ENCODE results near the gene OR12D2. TPM values are rescaled to one million over a fixed set of nuclear protein-coding genes. Genes with fewer than 3 reads are reported as not detected.
"Not testable (repeated sequence)": the region's sequence is repeated elsewhere in the genome, so short reads cannot be mapped to it uniquely, and the experiment has no call there.

OR12D2 gene
- total RNA-seq = not detected

GRCh38 chr6:29395331-29395730 lies at the start of gene OR12D2:
Gene OR12D2 (plus strand): TSS chr6:29395631. CDS start chr6:29396700, 1,069 bp downstream.
- H3K4me3 ChIP-seq (ENCODE audit: low read length) = no peak within 1 kb of the TSS
- H3K27me3 ChIP-seq (ENCODE audit: insufficient read depth, low read length) = peaks cover 5% of the 10 kb centered on the region
- H3K4me1 ChIP-seq (ENCODE audit: insufficient read depth, low read length) = no peaks in the 10 kb centered on the region
- H3K9me3 ChIP-seq (ENCODE audit: low read depth, low read length) = no peaks in the 10 kb centered on the region

GRCh38 chr6:29349348-29349747 lies 46.1 kb upstream of the OR12D2 start:
- H3K27me3 ChIP-seq (ENCODE audit: insufficient read depth, low read length); H3K4me1 ChIP-seq (ENCODE audit: insufficient read depth, low read length); H3K9me3 ChIP-seq (ENCODE audit: low read depth, low read length); H3K4me3 ChIP-seq (ENCODE audit: low read length): not testable (repeated sequence)

GRCh38 chr6:29354980-29355379 lies 40.5 kb upstream of the OR12D2 start:
- H3K4me1 ChIP-seq (ENCODE audit: insufficient read depth, low read length) = no peaks in the 10 kb centered on the region
- H3K9me3 ChIP-seq (ENCODE audit: low read depth, low read length) = no peaks in the 10 kb centered on the region
- H3K27me3 ChIP-seq (ENCODE audit: insufficient read depth, low read length) = peaks cover 30% of the 10 kb centered on the region
- no peak overlapping the region for H3K4me3 ChIP-seq (ENCODE audit: low read length)

GRCh38 chr6:29355603-29356002 lies 39.8 kb upstream of the OR12D2 start:
- no peaks in the 10 kb centered on the region for H3K9me3 ChIP-seq (ENCODE audit: low read depth, low read length)
- no peak overlapping the region for H3K4me3 ChIP-seq (ENCODE audit: low read length)
- no peaks in the 10 kb centered on the region for H3K4me1 ChIP-seq (ENCODE audit: insufficient read depth, low read length)
- peaks cover 30% of the 10 kb centered on the region for H3K27me3 ChIP-seq (ENCODE audit: insufficient read depth, low read length)

- Histone ChIP-seq H3K4me1 (ENCODE audit: insufficient read depth, low read length) (no peaks in the 10 kb centered on the region), H3K27me3 (ENCODE audit: insufficient read depth, low read length) (peaks cover 10% of the 10 kb centered on the region), H3K9me3 (ENCODE audit: low read depth, low read length) (no peaks in the 10 kb centered on the region), H3K4me3 (ENCODE audit: low read length) (no peak within 1 kb of the TSS)
Observed at GRCh38 chr6:29368765-29369164, 26.7 kb upstream of the OR12D2 start, which contains the start of gene OR5V1. Gene OR5V1 (minus strand): TSS chr6:29368865. CDS start chr6:29356195, 12,670 bp downstream.

GRCh38 chr6:29375191-29375590 lies 20.2 kb upstream of the OR12D2 start, which contains the start of gene OR12D3:
Gene OR12D3 (minus strand): TSS chr6:29375291. CDS start chr6:29375287, 4 bp downstream.
- H3K4me1 ChIP-seq (ENCODE audit: insufficient read depth, low read length) = no peaks in the 10 kb centered on the region
- H3K4me3 ChIP-seq (ENCODE audit: low read length) = no peak within 1 kb of the TSS
- H3K9me3 ChIP-seq (ENCODE audit: low read depth, low read length) = no peaks in the 10 kb centered on the region
- H3K27me3 ChIP-seq (ENCODE audit: insufficient read depth, low read length) = peaks cover 16% of the 10 kb centered on the region

GRCh38 chr6:29376003-29376402 lies 19.4 kb upstream of the OR12D2 start:
- Histone ChIP-seq H3K4me1 (ENCODE audit: insufficient read depth, low read length) (no peaks in the 10 kb centered on the region), H3K27me3 (ENCODE audit: insufficient read depth, low read length) (peaks cover 18% of the 10 kb centered on the region), H3K9me3 (ENCODE audit: low read depth, low read length) (no peaks in the 10 kb centered on the region), H3K4me3 (ENCODE audit: low read length) (no peak overlapping the region)

GRCh38 chr6:29388533-29388932 lies 6.9 kb upstream of the OR12D2 start:
- H3K9me3 ChIP-seq (ENCODE audit: low read depth, low read length) = no peaks in the 10 kb centered on the region
- peaks cover 2% of the 10 kb centered on the region for H3K27me3 ChIP-seq (ENCODE audit: insufficient read depth, low read length)
- no peaks in the 10 kb centered on the region for H3K4me1 ChIP-seq (ENCODE audit: insufficient read depth, low read length)
- no peak overlapping the region for H3K4me3 ChIP-seq (ENCODE audit: low read length)

- Histone ChIP-seq H3K4me3 (ENCODE audit: low read length) (no peak overlapping the region), H3K9me3 (ENCODE audit: low read depth, low read length) (no peaks in the 10 kb centered on the region), H3K27me3 (ENCODE audit: insufficient read depth, low read length) (peaks cover 3% of the 10 kb centered on the region), H3K4me1 (ENCODE audit: insufficient read depth, low read length) (no peaks in the 10 kb centered on the region)
Observed at GRCh38 chr6:29399525-29399924, 4.1 kb downstream of the OR12D2 start.

GRCh38 chr6:29403801-29404200 lies 8.4 kb downstream of the OR12D2 start:
- H3K9me3 ChIP-seq (ENCODE audit: low read depth, low read length) = no peaks in the 10 kb centered on the region
- peaks cover 9% of the 10 kb centered on the region for H3K27me3 ChIP-seq (ENCODE audit: insufficient read depth, low read length)
- H3K4me1 ChIP-seq (ENCODE audit: insufficient read depth, low read length) = no peaks in the 10 kb centered on the region
- H3K4me3 ChIP-seq (ENCODE audit: low read length) = no peak overlapping the region

- H3K9me3 ChIP-seq (ENCODE audit: low read depth, low read length) = no peaks in the 10 kb centered on the region
- no peak within 1 kb of the TSS for H3K4me3 ChIP-seq (ENCODE audit: low read length)
- H3K27me3 ChIP-seq (ENCODE audit: insufficient read depth, low read length) = peaks cover 7% of the 10 kb centered on the region
- H3K4me1 ChIP-seq (ENCODE audit: insufficient read depth, low read length) = no peaks in the 10 kb centered on the region
Observed at GRCh38 chr6:29414588-29414987, 19.2 kb downstream of the OR12D2 start, which contains the start of gene OR12D1. Gene OR12D1 (plus strand): TSS chr6:29414928.

GRCh38 chr6:29419516-29419915 lies 24.1 kb downstream of the OR12D2 start:
- Histone ChIP-seq H3K27me3 (ENCODE audit: insufficient read depth, low read length) (peaks cover 11% of the 10 kb centered on the region), H3K4me1 (ENCODE audit: insufficient read depth, low read length) (no peaks in the 10 kb centered on the region), H3K4me3 (ENCODE audit: low read length) (no peak overlapping the region), H3K9me3 (ENCODE audit: low read depth, low read length) (no peaks in the 10 kb centered on the region)

GRCh38 chr6:29424168-29424567 lies 28.7 kb downstream of the OR12D2 start:
- no peaks in the 10 kb centered on the region for H3K9me3 ChIP-seq (ENCODE audit: low read depth, low read length)
- no peaks in the 10 kb centered on the region for H3K4me1 ChIP-seq (ENCODE audit: insufficient read depth, low read length)
- H3K4me3 ChIP-seq (ENCODE audit: low read length) = no peak overlapping the region
- peaks cover 11% of the 10 kb centered on the region for H3K27me3 ChIP-seq (ENCODE audit: insufficient read depth, low read length)

- no peaks in the 10 kb centered on the region for H3K9me3 ChIP-seq (ENCODE audit: low read depth, low read length)
- H3K27me3 ChIP-seq (ENCODE audit: insufficient read depth, low read length) = peaks cover 10% of the 10 kb centered on the region
- H3K4me3 ChIP-seq (ENCODE audit: low read length) = no peak overlapping the region
- H3K4me1 ChIP-seq (ENCODE audit: insufficient read depth, low read length) = no peaks in the 10 kb centered on the region
Observed at GRCh38 chr6:29424575-29424974, 29.1 kb downstream of the OR12D2 start.

- H3K4me3 ChIP-seq (ENCODE audit: low read length) = no peak overlapping the region
- H3K4me1 ChIP-seq (ENCODE audit: insufficient read depth, low read length) = no peaks in the 10 kb centered on the region
- no peaks in the 10 kb centered on the region for H3K9me3 ChIP-seq (ENCODE audit: low read depth, low read length)
- peaks cover 6% of the 10 kb centered on the region for H3K27me3 ChIP-seq (ENCODE audit: insufficient read depth, low read length)
Observed at GRCh38 chr6:29425075-29425474, 29.6 kb downstream of the OR12D2 start.

- Histone ChIP-seq H3K4me1 (ENCODE audit: insufficient read depth, low read length) (no peaks in the 10 kb centered on the region), H3K9me3 (ENCODE audit: low read depth, low read length) (no peaks in the 10 kb centered on the region), H3K27me3 (ENCODE audit: insufficient read depth, low read length) (no peaks in the 10 kb centered on the region), H3K4me3 (ENCODE audit: low read length) (no peak overlapping the region)
Observed at GRCh38 chr6:29426654-29427053, 31.2 kb downstream of the OR12D2 start.

Measured in mononuclear cell (primary cell).